GM06990 (cell line): Measurements from ENCODE around the gene CD47.

Experiments used
- DNase-seq: peaks from one replicate; pipeline ENCODE4 v3.0.0-alpha.2; 2011; ENCODE audit not compliant: insufficient read length; ENCODE audit errors: extremely low read depth
- H3K27me3 ChIP-seq: replicated peaks from 2 replicates; pipeline ENCODE4 v1.6.0; 2011; ENCODE audit warnings: low read length; ENCODE audit not compliant: control insufficient read depth, insufficient read depth
- H3K36me3 ChIP-seq: 2 replicates; pipeline ENCODE4 v1.5.1; 2011; ENCODE audit warnings: low read length; ENCODE audit not compliant: control insufficient read depth, insufficient read depth
- H3K4me3 ChIP-seq: replicated peaks from 2 replicates; pipeline ENCODE4 v1.5.1; 2011; ENCODE audit warnings: low read depth, mild to moderate bottlenecking, control low read depth, low read length
- CTCF ChIP-seq: IDR thresholded peaks from 2 replicates; pipeline ENCODE4 v1.5.1; 2011; ENCODE audit warnings: low read length, control low read depth, mild to moderate bottlenecking, inconsistent platforms; ENCODE audit not compliant: insufficient read depth, poor library complexity, severe bottlenecking

CD47 gene

GRCh38 chr3:108092501-108092900 lies 1.7 kb upstream of the CD47 start:
- no peak for DNase-seq
- TF ChIP-seq CTCF = no peak
- no peaks in the 10 kb centered on the region for H3K36me3 ChIP-seq

GRCh38 chr3:108091498-108092250 lies 843 bp upstream of the CD47 start:
- no peak for DNase-seq
- peak overlapping the region; percentile 68 for H3K4me3 ChIP-seq
- H3K27me3 ChIP-seq = no peaks in the 10 kb centered on the region
- no peaks in the 10 kb centered on the region for H3K36me3 ChIP-seq
- no peak for TF ChIP-seq CTCF

More at GRCh38 chr3:108092501-108092900, 1.7 kb upstream of the CD47 start:
- no peak overlapping the region for H3K4me3 ChIP-seq
- no peaks in the 10 kb centered on the region for H3K27me3 ChIP-seq

- Histone ChIP-seq H3K27me3 (no peaks in the 10 kb centered on the region), H3K36me3 (no peaks in the 10 kb centered on the region), H3K4me3 (peak overlapping the region; percentile 68)
- peak; percentile 74 for DNase-seq
- TF ChIP-seq CTCF = no peak
Observed at GRCh38 chr3:108090049-108090700, 656 bp downstream of the CD47 start.

- Histone ChIP-seq H3K27me3 (no peaks in the 10 kb centered on the region), H3K36me3 (no peaks in the 10 kb centered on the region), H3K4me3 (peak overlapping the region; percentile 68)
- DNase-seq = no peak
- TF ChIP-seq CTCF = no peak
Observed at GRCh38 chr3:108089579-108089978, 1.3 kb downstream of the CD47 start.

GRCh38 chr3:108088697-108089096 lies 2.1 kb downstream of the CD47 start:
- no peak for TF ChIP-seq CTCF
- peak; percentile 59 for DNase-seq
- no peaks in the 10 kb centered on the region for H3K36me3 ChIP-seq
- H3K27me3 ChIP-seq = no peaks in the 10 kb centered on the region
- H3K4me3 ChIP-seq = peak overlapping the region; percentile 68
